Mucosa of rectum (tissue), 2 donors: Measurements from ENCODE around the gene PROKR1.

ENCODE experiments used
- H3K27ac ChIP-seq, 2 donors: one replicate each; pipeline ENCODE4 v1.7.0; 2013; ENCODE audit warnings: inconsistent platforms in 2 of 2, low read depth in 2 of 2, low read length in 2 of 2
- H3K27me3 ChIP-seq, 2 donors: one replicate each; pipeline ENCODE4 v1.7.0; 2013; ENCODE audit warnings: low read length in 2 of 2; ENCODE audit not compliant: control insufficient read depth in 2 of 2, insufficient read depth in 2 of 2
- H3K36me3 ChIP-seq, 2 donors: one replicate each; pipeline ENCODE4 v1.7.0; 2013; ENCODE audit warnings: low read length in 2 of 2; ENCODE audit not compliant: control insufficient read depth in 2 of 2, insufficient read depth in 2 of 2
- H3K4me1 ChIP-seq, 2 donors: one replicate each; pipeline ENCODE4 v1.7.0; 2013; ENCODE audit warnings: low read length in 2 of 2, mild to moderate bottlenecking in 1 of 2; ENCODE audit not compliant: control insufficient read depth in 2 of 2, insufficient read depth in 2 of 2
- H3K4me3 ChIP-seq, 2 donors: one replicate each; pipeline ENCODE4 v1.7.0; 2013; ENCODE audit warnings: low read length in 2 of 2
- H3K9ac ChIP-seq, 2 donors: one replicate each; pipeline ENCODE4 v1.7.0; 2013; ENCODE audit warnings: low read length in 2 of 2, low read depth in 1 of 2, mild to moderate bottlenecking in 1 of 2
- H3K9me3 ChIP-seq, 2 donors: one replicate each; pipeline ENCODE4 v1.7.0; 2013; ENCODE audit warnings: low read length in 2 of 2; ENCODE audit not compliant: control insufficient read depth in 2 of 2
- donor health status: healthy.
- donor health status: Normal muscosa, but diverticular disease.

PROKR1 gene

GRCh38 chr2:68612765-68613519 is 30.4 kb upstream of the PROKR1 start:
- Histone ChIP-seq H3K36me3 (no peaks in the 10 kb centered on the region), H3K27ac (no peak overlapping the region), H3K9me3 (no peaks in the 10 kb centered on the region), H3K4me3 (no peak overlapping the region), H3K9ac (no peak overlapping the region), H3K27me3 (no peaks in the 10 kb centered on the region), H3K4me1 (no peaks in the 10 kb centered on the region)

GRCh38 chr2:68620772-68621171 is 22.6 kb upstream of the PROKR1 start:
- H3K27ac ChIP-seq: no peak overlapping the region
- H3K4me3 ChIP-seq: no peak overlapping the region
- no peaks in the 10 kb centered on the region for H3K27me3 ChIP-seq
- H3K9ac ChIP-seq: no peak overlapping the region
- H3K36me3 ChIP-seq: no peaks in the 10 kb centered on the region
- no peaks in the 10 kb centered on the region for H3K4me1 ChIP-seq
- no peaks in the 10 kb centered on the region for H3K9me3 ChIP-seq

GRCh38 chr2:68623820-68624219 is 19.6 kb upstream of the PROKR1 start:
- Histone ChIP-seq H3K4me1 (no peaks in the 10 kb centered on the region), H3K4me3 (no peak overlapping the region), H3K36me3 (no peaks in the 10 kb centered on the region), H3K27ac (no peak overlapping the region), H3K9ac (no peak overlapping the region), H3K9me3 (no peaks in the 10 kb centered on the region), H3K27me3 (no peaks in the 10 kb centered on the region)

- Histone ChIP-seq H3K27ac (no peak overlapping the region), H3K36me3 (no peaks in the 10 kb centered on the region), H3K4me1 (no peaks in the 10 kb centered on the region), H3K9me3 (no peaks in the 10 kb centered on the region), H3K9ac (no peak overlapping the region), H3K4me3 (no peak overlapping the region), H3K27me3 (no peaks in the 10 kb centered on the region)
These were observed 15.8 kb upstream of the PROKR1 start for GRCh38 chr2:68627615-68628014.

- Histone ChIP-seq H3K9ac (no peak overlapping the region), H3K36me3 (no peaks in the 10 kb centered on the region), H3K4me3 (no peak overlapping the region), H3K4me1 (no peaks in the 10 kb centered on the region), H3K27ac (no peak overlapping the region), H3K9me3 (no peaks in the 10 kb centered on the region), H3K27me3 (no peaks in the 10 kb centered on the region)
These were observed 11.4 kb upstream of the PROKR1 start for GRCh38 chr2:68632021-68632420.

GRCh38 chr2:68637047-68637446 is 6.3 kb upstream of the PROKR1 start:
- H3K36me3 ChIP-seq: no peaks in the 10 kb centered on the region
- H3K27ac ChIP-seq: no peak overlapping the region
- no peak overlapping the region for H3K9ac ChIP-seq
- H3K9me3 ChIP-seq: no peaks in the 10 kb centered on the region
- H3K27me3 ChIP-seq: no peaks in the 10 kb centered on the region
- no peaks in the 10 kb centered on the region for H3K4me1 ChIP-seq
- no peak overlapping the region for H3K4me3 ChIP-seq

GRCh38 chr2:68643874-68644485 is 601 bp downstream of the PROKR1 start:
- Histone ChIP-seq H3K36me3 (no peaks in the 10 kb centered on the region), H3K9me3 (no peaks in the 10 kb centered on the region), H3K27ac (no peak overlapping the region), H3K4me1 (peaks cover 0 to 5% of the 10 kb centered on the region in 2 donors), H3K9ac (peak overlapping the region in 1 of 2 donors; percentile 47), H3K4me3 (peak overlapping the region; percentile 41 to 60), H3K27me3 (peaks cover 17 to 26% of the 10 kb centered on the region in 2 donors)

GRCh38 chr2:68645523-68645922 is 2.1 kb downstream of the PROKR1 start:
- Histone ChIP-seq H3K27ac (no peak overlapping the region), H3K4me3 (no peak overlapping the region), H3K9ac (no peak overlapping the region), H3K36me3 (no peaks in the 10 kb centered on the region), H3K27me3 (peaks cover 17 to 29% of the 10 kb centered on the region in 2 donors), H3K9me3 (no peaks in the 10 kb centered on the region), H3K4me1 (peaks cover 0 to 5% of the 10 kb centered on the region in 2 donors)

- Histone ChIP-seq H3K4me1 (peaks cover 0 to 5% of the 10 kb centered on the region in 2 donors), H3K9ac (no peak overlapping the region), H3K27me3 (peaks cover 17 to 29% of the 10 kb centered on the region in 2 donors), H3K27ac (no peak overlapping the region), H3K9me3 (no peaks in the 10 kb centered on the region), H3K36me3 (no peaks in the 10 kb centered on the region), H3K4me3 (no peak overlapping the region)
These were observed 2.9 kb downstream of the PROKR1 start for GRCh38 chr2:68646303-68646702.

GRCh38 chr2:68650645-68651044 is 7.3 kb downstream of the PROKR1 start:
- Histone ChIP-seq H3K27me3 (peaks cover 8 to 11% of the 10 kb centered on the region in 2 donors), H3K9ac (no peak overlapping the region), H3K9me3 (no peaks in the 10 kb centered on the region), H3K27ac (no peak overlapping the region), H3K4me1 (no peaks in the 10 kb centered on the region), H3K36me3 (no peaks in the 10 kb centered on the region), H3K4me3 (no peak overlapping the region)
